Small intestine (tissue), 7 donors: ENCODE measurements around the gene RASAL2. TPM values are rescaled to one million over a fixed set of nuclear protein-coding genes. Genes with fewer than 3 reads are reported as not detected.
"Not testable (repeated sequence)": the region's sequence is repeated elsewhere in the genome, so short reads cannot be mapped to it uniquely, and the experiment has no call there.

Source experiments
- DNase-seq, 2 donors: peaks; one replicate each; pipeline versions ENCODE4 v3.0.0 to v3.0.0-alpha.2; 2013
- FAIRE-seq: peaks from 2 replicates; lab custom pipeline; 2012; peaks lifted over from hg19 to GRCh38; lab: Jason Lieb, UNC
- H3K27ac ChIP-seq, 3 donors: one replicate each; pipeline ENCODE4 v1.5.1; 2013; ENCODE audit warnings: low read length in 2 of 3, mild to moderate bottlenecking in 2 of 3, control low read depth in 1 of 3, inconsistent platforms in 1 of 3, low read depth in 1 of 3, moderate library complexity in 1 of 3
- H3K27me3 ChIP-seq, 3 donors: one replicate each; pipeline ENCODE4 v1.6.1; 2013; ENCODE audit warnings: low read length in 3 of 3, inconsistent platforms in 1 of 3; ENCODE audit not compliant: control insufficient read depth in 3 of 3, insufficient read depth in 3 of 3
- H3K36me3 ChIP-seq, 3 donors: one replicate each; pipeline ENCODE4 v1.6.1; 2013; ENCODE audit warnings: low read length in 3 of 3, inconsistent platforms in 1 of 3, low read depth in 1 of 3, mild to moderate bottlenecking in 1 of 3, moderate library complexity in 1 of 3; ENCODE audit not compliant: control insufficient read depth in 3 of 3, insufficient read depth in 2 of 3
- H3K4me1 ChIP-seq, 3 donors: one replicate each; pipeline ENCODE4 v1.6.1; 2013; ENCODE audit warnings: low read length in 2 of 3, inconsistent platforms in 1 of 3, low read depth in 1 of 3, mild to moderate bottlenecking in 1 of 3, moderate library complexity in 1 of 3; ENCODE audit not compliant: control insufficient read depth in 3 of 3, insufficient read depth in 2 of 3
- H3K4me3 ChIP-seq, 3 donors: one replicate each; pipeline ENCODE4 v1.5.1; 2013; ENCODE audit warnings: low read length in 3 of 3, control low read depth in 1 of 3, inconsistent platforms in 1 of 3, low read depth in 1 of 3, mild to moderate bottlenecking in 1 of 3, moderate library complexity in 1 of 3
- H3K9me3 ChIP-seq, 2 donors: one replicate each; pipeline ENCODE4 v1.6.1; 2013; ENCODE audit warnings: low read depth in 1 of 2, low read length in 1 of 2; ENCODE audit not compliant: control insufficient read depth in 2 of 2, insufficient read depth in 1 of 2
- WGBS, 3 donors: extraction: QIAGEN DNeasy Blood & Tissue Kit; methylation state at CpG; one replicate each; pipeline ENCODE4 v1.1.7; 2013; 5-methylcytosine and 5-hydroxymethylcytosine counted together
- polyA plus RNA-seq, 4 donors: library from polyadenylated mRNA; stranded (reverse) in 3 of 4; unstranded in 1 of 4; fragments of 200-250 nt in 3 of 4; fragments of 120-200 nt in 1 of 4; gene quantifications; one replicate each; pipeline versions ENCODE4 v1.2.1 to v1.2.3, GENCODE V29; 2013
- donor health status: healthy with polysubstance abuse.
- donor health status: control.
- donor health status: control.
- donor health status: Bipolar disorder and iron deficiency.
- donor health status: healthy.

RASAL2 gene
- polyA plus RNA-seq, 4 donors = 1.8 to 23.5 (median 3.3) TPM

GRCh38 chr1:178115260-178115659 is 21.4 kb downstream of the RASAL2 start:
- FAIRE-seq = no peak
- H3K9me3 ChIP-seq = no peaks in the 10 kb centered on the region

GRCh38 chr1:178118524-178118923 is 24.6 kb downstream of the RASAL2 start:
- Histone ChIP-seq H3K4me3 (no peak overlapping the region), H3K27ac (no peak overlapping the region), H3K27me3 (no peaks in the 10 kb centered on the region), H3K9me3 (no peaks in the 10 kb centered on the region), H3K4me1 (no peaks in the 10 kb centered on the region), H3K36me3 (peaks cover 0 to under 1% (median 0%) of the 10 kb centered on the region in 3 donors)
- DNase-seq = no peak
- no peak for FAIRE-seq
- WGBS, 3 donors = 86 to 98% (median 94%) methylated on average over 4 of the region's 4 CpGs

More at GRCh38 chr1:178115260-178115659, 21.4 kb downstream of the RASAL2 start:
- H3K27me3 ChIP-seq = no peaks in the 10 kb centered on the region
- no peak for DNase-seq
- H3K4me1 ChIP-seq = no peaks in the 10 kb centered on the region
- no peaks in the 10 kb centered on the region for H3K36me3 ChIP-seq
- no peak overlapping the region for H3K27ac ChIP-seq
- no peak overlapping the region for H3K4me3 ChIP-seq

- H3K27me3 ChIP-seq = no peaks in the 10 kb centered on the region
- H3K4me3 ChIP-seq = no peak overlapping the region
- WGBS, 3 donors = 60 to 73% (median 63%) methylated on average over 5 of the region's 5 CpGs
- no peaks in the 10 kb centered on the region for H3K4me1 ChIP-seq
- H3K36me3 ChIP-seq = peaks cover 0 to 3% (median 0%) of the 10 kb centered on the region in 3 donors
- H3K27ac ChIP-seq = no peak overlapping the region
- H3K9me3 ChIP-seq = no peaks in the 10 kb centered on the region
- no peak for DNase-seq
- no peak for FAIRE-seq
Measured at GRCh38 chr1:178119628-178120027, 25.7 kb downstream of the RASAL2 start.

- FAIRE-seq = no peak
- no peaks in the 10 kb centered on the region for H3K4me1 ChIP-seq
- 92 to 95% (median 93%) methylated on average over 4 of the region's 4 CpGs for WGBS, 3 donors
- H3K4me3 ChIP-seq = no peak overlapping the region
- H3K36me3 ChIP-seq = peaks cover 0 to 3% (median 0%) of the 10 kb centered on the region in 3 donors
- no peak for DNase-seq
- no peaks in the 10 kb centered on the region for H3K27me3 ChIP-seq
- H3K27ac ChIP-seq = no peak overlapping the region
- no peaks in the 10 kb centered on the region for H3K9me3 ChIP-seq
Measured at GRCh38 chr1:178120088-178120487, 26.2 kb downstream of the RASAL2 start.

GRCh38 chr1:178120520-178121052 is 26.7 kb downstream of the RASAL2 start:
- H3K27ac ChIP-seq, DNase-seq, FAIRE-seq, H3K4me3 ChIP-seq, H3K36me3 ChIP-seq, H3K27me3 ChIP-seq, H3K4me1 ChIP-seq, H3K9me3 ChIP-seq: not testable (repeated sequence)
- 91 to 94% (median 93%) methylated on average over 7 of the region's 7 CpGs for WGBS, 3 donors

GRCh38 chr1:178121883-178122282 is 28.0 kb downstream of the RASAL2 start:
- peaks cover 0 to 3% (median 0%) of the 10 kb centered on the region in 3 donors for H3K36me3 ChIP-seq
- 52 to 73% (median 57%) methylated on average over 4 of the region's 4 CpGs for WGBS, 3 donors
- FAIRE-seq = no peak
- H3K4me1 ChIP-seq = peaks cover 0 to 2% (median 0%) of the 10 kb centered on the region in 3 donors
- no peak overlapping the region for H3K27ac ChIP-seq
- H3K27me3 ChIP-seq = no peaks in the 10 kb centered on the region
- no peaks in the 10 kb centered on the region for H3K9me3 ChIP-seq
- no peak for DNase-seq
- H3K4me3 ChIP-seq = no peak overlapping the region

GRCh38 chr1:178122283-178122682 is 28.4 kb downstream of the RASAL2 start:
- peaks cover 0 to 2% (median 0%) of the 10 kb centered on the region in 3 donors for H3K4me1 ChIP-seq
- DNase-seq (no peak), FAIRE-seq (no peak)
- H3K9me3 ChIP-seq = no peaks in the 10 kb centered on the region
- no peaks in the 10 kb centered on the region for H3K27me3 ChIP-seq
- no peak overlapping the region for H3K4me3 ChIP-seq
- 65 to 90% (median 76%) methylated on average over 1 of the region's 1 CpG for WGBS, 3 donors
- no peak overlapping the region for H3K27ac ChIP-seq
- H3K36me3 ChIP-seq = peaks cover 0 to 3% (median 0%) of the 10 kb centered on the region in 3 donors

GRCh38 chr1:178124115-178124514 is 30.2 kb downstream of the RASAL2 start:
- Histone ChIP-seq H3K4me3 (no peak overlapping the region), H3K27me3 (no peaks in the 10 kb centered on the region), H3K4me1 (peaks cover 0 to 5% (median 0%) of the 10 kb centered on the region in 3 donors), H3K27ac (no peak overlapping the region), H3K9me3 (no peaks in the 10 kb centered on the region), H3K36me3 (peaks cover 0 to 3% (median 0%) of the 10 kb centered on the region in 3 donors)
- FAIRE-seq (no peak), DNase-seq (no peak)

GRCh38 chr1:178126261-178126660 is 32.4 kb downstream of the RASAL2 start:
- Histone ChIP-seq H3K4me3 (no peak overlapping the region), H3K9me3 (no peaks in the 10 kb centered on the region), H3K4me1 (peaks cover 0 to 5% (median 0%) of the 10 kb centered on the region in 3 donors), H3K27ac (peak overlapping the region in 2 of 3 donors; percentile 41 to 81), H3K27me3 (no peaks in the 10 kb centered on the region), H3K36me3 (peaks cover 0 to 3% (median 0%) of the 10 kb centered on the region in 3 donors)
- FAIRE-seq (no peak), DNase-seq (peak; percentile 40 to 54)
